ENCODE data around the gene RUNDC1.

DNA sequence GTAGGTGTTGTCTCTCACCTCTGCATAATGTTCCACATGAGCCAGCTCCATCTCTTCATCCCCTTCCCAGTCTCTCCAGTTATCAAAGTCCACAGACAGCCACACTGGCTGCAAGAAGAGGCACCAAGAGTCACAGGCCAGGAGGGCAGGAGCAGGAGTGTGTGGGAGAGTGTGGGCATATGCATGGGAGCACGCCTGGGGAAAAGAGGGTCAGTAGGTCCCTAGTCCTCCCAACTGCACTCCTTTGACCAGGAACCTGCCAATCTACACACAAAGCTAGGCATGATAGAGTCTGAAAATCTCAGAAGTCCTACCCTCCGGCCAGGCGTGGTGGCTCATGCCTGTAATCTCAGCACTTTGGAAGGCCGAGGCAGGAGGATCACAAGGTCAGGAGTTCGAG lies 8.8 kb upstream of the RUNDC1 start:
- TF ChIP-seq, protein P1, sequence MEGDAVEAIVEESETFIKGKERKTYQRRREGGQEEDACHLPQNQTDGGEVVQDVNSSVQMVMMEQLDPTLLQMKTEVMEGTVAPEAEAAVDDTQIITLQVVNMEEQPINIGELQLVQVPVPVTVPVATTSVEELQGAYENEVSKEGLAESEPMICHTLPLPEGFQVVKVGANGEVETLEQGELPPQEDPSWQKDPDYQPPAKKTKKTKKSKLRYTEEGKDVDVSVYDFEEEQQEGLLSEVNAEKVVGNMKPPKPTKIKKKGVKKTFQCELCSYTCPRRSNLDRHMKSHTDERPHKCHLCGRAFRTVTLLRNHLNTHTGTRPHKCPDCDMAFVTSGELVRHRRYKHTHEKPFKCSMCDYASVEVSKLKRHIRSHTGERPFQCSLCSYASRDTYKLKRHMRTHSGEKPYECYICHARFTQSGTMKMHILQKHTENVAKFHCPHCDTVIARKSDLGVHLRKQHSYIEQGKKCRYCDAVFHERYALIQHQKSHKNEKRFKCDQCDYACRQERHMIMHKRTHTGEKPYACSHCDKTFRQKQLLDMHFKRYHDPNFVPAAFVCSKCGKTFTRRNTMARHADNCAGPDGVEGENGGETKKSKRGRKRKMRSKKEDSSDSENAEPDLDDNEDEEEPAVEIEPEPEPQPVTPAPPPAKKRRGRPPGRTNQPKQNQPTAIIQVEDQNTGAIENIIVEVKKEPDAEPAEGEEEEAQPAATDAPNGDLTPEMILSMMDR (IDR thresholded peaks at IDR 0.05): no peak
- TF ChIP-seq POLR2A (IDR thresholded peaks at IDR 0.05): no peak
- no peak for TF ChIP-seq EP300 (IDR thresholded peaks at IDR 0.05; ENCODE audit: low read depth)
